SU-DHL-6 (cell line): ENCODE results near the gene RALGPS1.

ENCODE experiments used
- EZH2phosphoT487 ChIP-seq: fragments of 200-600 bp; sonication (generic), shearing (Covaris generic); conservative IDR thresholded peaks from 2 replicates; pipeline ENCODE4 v1.6.1; 2018; ENCODE audit warnings: mild to moderate bottlenecking, antibody characterized with exemption, low read length, moderate library complexity, mixed read lengths
- TF ChIP-seq, protein P1 (sequence below): fragments of 200-600 bp; sonication (generic); IDR thresholded peaks from one replicate; pipeline ENCODE4 v1.5.1; 2017; ENCODE audit warnings: antibody characterized with exemption, mild to moderate bottlenecking, low read length, moderate library complexity; ENCODE audit not compliant: insufficient read depth, poor library complexity, severe bottlenecking

DNA sequence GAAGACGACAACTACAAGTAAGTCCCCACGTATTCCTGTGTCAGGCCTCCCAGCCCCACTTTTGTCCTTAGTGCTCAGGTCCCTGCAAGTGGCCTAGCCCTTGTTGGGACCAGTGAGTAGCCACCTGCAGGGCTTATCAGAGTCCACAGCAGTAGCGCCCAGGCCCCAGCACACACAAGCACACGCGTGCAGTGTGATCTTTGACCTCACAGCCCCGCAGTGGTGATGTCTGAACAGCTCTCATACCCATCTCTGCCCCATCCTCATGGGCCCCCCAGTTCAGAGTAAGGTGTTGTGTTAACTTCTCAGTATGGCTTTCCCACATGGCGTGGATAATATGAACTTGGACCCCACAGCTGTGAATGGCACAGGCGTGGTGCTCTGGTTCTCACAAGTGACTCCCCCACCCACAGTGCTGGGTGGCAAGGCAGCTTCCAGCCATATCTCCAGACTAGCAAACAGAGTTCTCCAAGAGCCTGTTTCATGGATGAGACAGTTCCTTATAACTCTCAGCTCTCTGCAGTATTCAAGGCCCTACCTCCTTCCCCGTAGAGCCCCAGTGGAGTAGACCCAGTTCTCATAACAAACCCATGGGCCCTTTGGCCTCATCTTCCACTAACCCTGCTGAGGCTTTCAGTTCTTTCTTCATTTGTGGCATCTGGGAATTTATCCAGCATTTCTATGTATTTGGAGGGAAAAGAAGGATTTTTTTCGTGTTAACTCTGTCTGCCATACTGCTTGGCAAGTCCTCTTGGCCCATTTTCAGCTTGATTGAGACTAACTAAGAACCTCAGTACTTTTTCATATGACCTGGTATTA lies 254.4 kb downstream of the RALGPS1 start:
- TF ChIP-seq, protein P1, sequence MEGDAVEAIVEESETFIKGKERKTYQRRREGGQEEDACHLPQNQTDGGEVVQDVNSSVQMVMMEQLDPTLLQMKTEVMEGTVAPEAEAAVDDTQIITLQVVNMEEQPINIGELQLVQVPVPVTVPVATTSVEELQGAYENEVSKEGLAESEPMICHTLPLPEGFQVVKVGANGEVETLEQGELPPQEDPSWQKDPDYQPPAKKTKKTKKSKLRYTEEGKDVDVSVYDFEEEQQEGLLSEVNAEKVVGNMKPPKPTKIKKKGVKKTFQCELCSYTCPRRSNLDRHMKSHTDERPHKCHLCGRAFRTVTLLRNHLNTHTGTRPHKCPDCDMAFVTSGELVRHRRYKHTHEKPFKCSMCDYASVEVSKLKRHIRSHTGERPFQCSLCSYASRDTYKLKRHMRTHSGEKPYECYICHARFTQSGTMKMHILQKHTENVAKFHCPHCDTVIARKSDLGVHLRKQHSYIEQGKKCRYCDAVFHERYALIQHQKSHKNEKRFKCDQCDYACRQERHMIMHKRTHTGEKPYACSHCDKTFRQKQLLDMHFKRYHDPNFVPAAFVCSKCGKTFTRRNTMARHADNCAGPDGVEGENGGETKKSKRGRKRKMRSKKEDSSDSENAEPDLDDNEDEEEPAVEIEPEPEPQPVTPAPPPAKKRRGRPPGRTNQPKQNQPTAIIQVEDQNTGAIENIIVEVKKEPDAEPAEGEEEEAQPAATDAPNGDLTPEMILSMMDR = no peak
- no peak for TF ChIP-seq EZH2phosphoT487
